ENCODE data around the gene GABARAP.

GRCh38 chr17:7192271-7192937 is 49.8 kb downstream of the GABARAP start:
- no peak for TF ChIP-seq EZH2 (IDR thresholded peaks at IDR 0.05; ENCODE audit: low read length, missing control alignments)
- no peak for TF ChIP-seq CTCF (conservative IDR thresholded peaks at IDR 0.05 in 1 of 2, IDR thresholded peaks at IDR 0.05 in 1 of 2; ENCODE audit: low read depth in 1 of 2, low read length in 2 of 2)

Measured in fibroblast of lung (primary cell).